Mesendoderm (in vitro differentiated cells): ENCODE measurements around the gene TNKS1BP1.

ENCODE experiments used
- DNase-seq: peaks from one replicate; pipeline ENCODE4 v3.0.0; 2013
- H2AK5ac ChIP-seq: 2 replicates; pipeline ENCODE4 v1.6.1; 2013; ENCODE audit warnings: low read length, inconsistent platforms
- H2BK120ac ChIP-seq: 2 replicates; pipeline ENCODE4 v1.6.1; 2013; ENCODE audit warnings: low read depth, mild to moderate bottlenecking, low read length, moderate library complexity, mixed read lengths
- H2BK15ac ChIP-seq: replicated peaks from 2 replicates; pipeline ENCODE4 v1.6.1; 2013; ENCODE audit warnings: low read depth, mild to moderate bottlenecking, moderate library complexity
- H2BK5ac ChIP-seq: 2 replicates; pipeline ENCODE4 v1.6.1; 2013; ENCODE audit warnings: low read length, inconsistent platforms
- H3K18ac ChIP-seq: 2 replicates; pipeline ENCODE4 v1.6.1; 2013; ENCODE audit warnings: mild to moderate bottlenecking, low read length, mixed read lengths
- H3K23ac ChIP-seq: one replicate; pipeline ENCODE4 v1.6.1; 2013; ENCODE audit warnings: low read length
- H3K27ac ChIP-seq: 2 replicates; pipeline ENCODE4 v1.5.1; 2013; ENCODE audit warnings: low read depth, mild to moderate bottlenecking, inconsistent platforms, low read length, moderate library complexity
- H3K27me3 ChIP-seq: 2 replicates; pipeline ENCODE4 v1.6.1; 2013; ENCODE audit warnings: low read length, control low read depth, mild to moderate bottlenecking, inconsistent platforms; ENCODE audit not compliant: insufficient read depth, poor library complexity
- H3K36me3 ChIP-seq: 2 replicates; pipeline ENCODE4 v1.6.1; 2013; ENCODE audit warnings: low read length, inconsistent platforms; ENCODE audit not compliant: control insufficient read depth, insufficient read depth
- H3K4ac ChIP-seq: one replicate; pipeline ENCODE4 v1.6.1; 2013; ENCODE audit warnings: low read depth, mild to moderate bottlenecking, low read length, moderate library complexity
- H3K4me1 ChIP-seq: 2 replicates; pipeline ENCODE4 v1.6.1; 2013; ENCODE audit warnings: low read depth, low read length, inconsistent platforms; ENCODE audit not compliant: control insufficient read depth
- H3K4me2 ChIP-seq: 2 replicates; pipeline ENCODE4 v1.6.1; 2013; ENCODE audit warnings: low read length
- H3K4me3 ChIP-seq: 2 replicates; pipeline ENCODE4 v1.5.1; 2013; ENCODE audit warnings: mild to moderate bottlenecking, low read length
- H3K56ac ChIP-seq: one replicate; pipeline ENCODE4 v1.6.1; 2013; ENCODE audit warnings: low read length
- H3K79me1 ChIP-seq: 2 replicates; pipeline ENCODE4 v1.6.1; 2013; ENCODE audit warnings: low read length, inconsistent platforms
- H3K79me2 ChIP-seq: 2 replicates; pipeline ENCODE4 v1.6.1; 2013; ENCODE audit warnings: mild to moderate bottlenecking, low read length; ENCODE audit not compliant: control insufficient read depth, insufficient read depth
- H3K9ac ChIP-seq: 2 replicates; pipeline ENCODE4 v1.6.1; 2013; ENCODE audit warnings: low read length, inconsistent platforms
- H4K5ac ChIP-seq: one replicate; pipeline ENCODE4 v1.6.1; 2013; ENCODE audit warnings: low read length
- H4K8ac ChIP-seq: one replicate; pipeline ENCODE4 v1.6.1; 2013; ENCODE audit warnings: low read depth, mild to moderate bottlenecking, control low read depth, low read length, moderate library complexity
- WGBS: extraction: QIAGEN DNeasy Blood & Tissue Kit; methylation state at CpG from one replicate; pipeline ENCODE4 v1.1.7; 2013; ENCODE audit warnings: low lambda C conversion rate, missing lambda C conversion rate; ENCODE audit not compliant: insufficient coverage; ENCODE audit errors: extremely low coverage; 5-methylcytosine and 5-hydroxymethylcytosine counted together

Gene TNKS1BP1

GRCh38 chr11:57314221-57314973 is 10.4 kb downstream of the TNKS1BP1 start:
- Histone ChIP-seq H2BK5ac (no peak overlapping the region), H3K23ac (no peak overlapping the region), H3K27ac (no peak overlapping the region), H3K4me1 (peaks cover 13% of the 10 kb centered on the region), H2AK5ac (no peak overlapping the region), H3K4ac (no peak overlapping the region), H2BK120ac (no peak overlapping the region), H3K9ac (no peak overlapping the region), H4K8ac (no peak overlapping the region), H3K56ac (no peak overlapping the region), H3K27me3 (no peaks in the 10 kb centered on the region), H3K36me3 (peaks cover 32% of the 10 kb centered on the region), H3K4me2 (no peak overlapping the region), H2BK15ac (no peak overlapping the region), H3K18ac (no peak overlapping the region), H3K4me3 (no peak overlapping the region), H3K79me2 (peaks cover 5% of the 10 kb centered on the region), H3K79me1 (peaks cover 37% of the 10 kb centered on the region), H4K5ac (no peak overlapping the region)
- no CpG with 5 or more reads among the region's 15 CpGs for WGBS
- DNase-seq, result no peak

GRCh38 chr11:57313788-57314135 is 11.0 kb downstream of the TNKS1BP1 start:
- Histone ChIP-seq H2BK120ac (no peak overlapping the region), H3K79me1 (peaks cover 42% of the 10 kb centered on the region), H3K18ac (no peak overlapping the region), H2BK15ac (no peak overlapping the region), H3K27me3 (no peaks in the 10 kb centered on the region), H3K79me2 (peaks cover 5% of the 10 kb centered on the region), H4K8ac (no peak overlapping the region), H4K5ac (no peak overlapping the region), H3K56ac (no peak overlapping the region), H3K36me3 (peaks cover 35% of the 10 kb centered on the region), H3K4me2 (no peak overlapping the region), H2BK5ac (no peak overlapping the region), H3K4me3 (no peak overlapping the region), H2AK5ac (no peak overlapping the region), H3K9ac (no peak overlapping the region), H3K4ac (no peak overlapping the region), H3K4me1 (peaks cover 13% of the 10 kb centered on the region), H3K23ac (no peak overlapping the region), H3K27ac (no peak overlapping the region)
- no peak for DNase-seq
- no CpG with 5 or more reads among the region's 8 CpGs for WGBS

GRCh38 chr11:57313071-57313787 is 11.5 kb downstream of the TNKS1BP1 start:
- Histone ChIP-seq H3K23ac (no peak overlapping the region), H2AK5ac (no peak overlapping the region), H3K27ac (no peak overlapping the region), H3K56ac (no peak overlapping the region), H3K79me2 (peaks cover 4% of the 10 kb centered on the region), H3K4me3 (no peak overlapping the region), H4K8ac (no peak overlapping the region), H3K4me1 (peaks cover 13% of the 10 kb centered on the region), H2BK5ac (no peak overlapping the region), H3K4ac (no peak overlapping the region), H2BK120ac (no peak overlapping the region), H3K4me2 (no peak overlapping the region), H3K36me3 (peaks cover 33% of the 10 kb centered on the region), H2BK15ac (no peak overlapping the region), H3K27me3 (no peaks in the 10 kb centered on the region), H4K5ac (no peak overlapping the region), H3K9ac (no peak overlapping the region), H3K18ac (no peak overlapping the region), H3K79me1 (peaks cover 39% of the 10 kb centered on the region)
- WGBS, result no CpG with 5 or more reads among the region's 26 CpGs
- DNase-seq, result no peak

DNA sequence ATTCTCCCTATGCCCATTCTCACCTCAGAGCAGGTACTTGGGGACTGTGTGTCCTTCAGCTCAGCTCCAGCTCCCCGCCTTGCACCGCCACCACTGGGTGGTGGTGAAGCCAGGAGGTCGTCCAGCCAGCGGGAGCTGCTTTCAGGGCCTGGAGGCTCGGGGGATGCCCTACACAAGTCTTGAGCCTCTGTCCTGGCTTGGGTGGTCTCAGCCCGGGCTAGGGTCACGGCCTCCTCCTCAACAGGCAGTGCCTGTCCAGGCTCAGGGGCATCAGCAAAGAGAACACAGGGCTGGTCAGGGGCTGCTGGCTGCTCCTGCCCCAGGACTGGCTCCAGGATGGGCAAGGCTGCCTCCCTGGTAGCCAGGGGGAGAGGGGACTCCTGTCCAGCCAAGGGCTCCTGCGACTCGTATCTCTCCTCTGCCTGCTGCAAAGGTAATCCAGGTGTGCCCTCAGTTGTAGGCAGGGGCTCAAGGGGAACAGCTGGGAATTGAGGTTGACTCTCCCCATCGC is 12.2 kb downstream of the TNKS1BP1 start:
- Histone ChIP-seq H3K36me3 (peaks cover 28% of the 10 kb centered on the region), H2BK15ac (no peak overlapping the region), H3K79me2 (peaks cover 5% of the 10 kb centered on the region), H2AK5ac (no peak overlapping the region), H2BK5ac (no peak overlapping the region), H4K8ac (no peak overlapping the region), H2BK120ac (no peak overlapping the region), H3K23ac (no peak overlapping the region), H3K79me1 (peaks cover 38% of the 10 kb centered on the region), H3K4me3 (no peak overlapping the region), H3K18ac (no peak overlapping the region), H3K56ac (no peak overlapping the region), H3K27ac (no peak overlapping the region), H3K4me1 (peaks cover 13% of the 10 kb centered on the region), H4K5ac (no peak overlapping the region), H3K27me3 (no peaks in the 10 kb centered on the region), H3K4me2 (no peak overlapping the region), H3K9ac (no peak overlapping the region), H3K4ac (no peak overlapping the region)
- DNase-seq, result no peak
- no CpG with 5 or more reads among the region's 10 CpGs for WGBS

DNA sequence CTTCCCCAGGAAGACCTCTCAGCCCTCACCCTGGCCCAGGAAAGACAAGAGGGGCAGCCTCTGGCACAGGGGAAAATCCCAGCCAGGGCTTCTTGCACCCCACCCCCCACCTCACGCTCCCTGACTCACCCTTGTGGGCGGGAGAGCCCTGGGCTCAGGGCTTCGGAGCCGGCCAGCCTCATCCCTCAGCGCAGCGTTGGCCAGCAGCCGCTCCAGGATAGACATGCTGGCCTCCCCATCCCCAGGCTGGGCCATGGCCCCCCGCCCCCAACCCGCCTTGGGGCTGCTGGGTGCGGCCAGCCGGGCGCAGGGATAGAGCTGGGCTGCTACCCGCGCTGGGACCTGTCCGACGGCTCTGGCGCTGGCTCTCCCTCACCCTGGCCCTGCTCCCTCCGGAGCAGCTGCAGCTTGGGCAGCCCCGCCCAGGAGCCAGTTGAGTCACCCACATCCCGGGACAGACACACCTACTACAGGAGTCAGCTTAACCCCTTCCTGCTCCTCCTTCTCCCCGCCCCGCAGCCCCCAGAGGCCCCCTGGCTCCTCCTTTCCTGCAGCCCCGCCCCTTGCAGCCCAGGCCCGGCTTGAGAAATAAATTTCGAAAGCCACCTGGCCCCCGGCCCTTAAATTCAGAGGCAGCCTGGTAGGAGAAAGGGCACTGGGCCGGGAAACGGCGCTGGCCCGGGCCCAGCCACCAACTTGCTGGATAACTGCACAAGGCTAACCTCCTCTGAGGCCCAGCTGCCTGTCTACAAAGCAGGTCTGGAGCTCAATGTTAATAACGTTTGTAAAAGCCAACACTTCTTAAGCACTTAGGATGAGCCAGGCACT is 13.4 kb downstream of the TNKS1BP1 start:
- H4K8ac ChIP-seq, result no peak overlapping the region
- H3K79me1 ChIP-seq, result peaks cover 37% of the 10 kb centered on the region
- H3K56ac ChIP-seq, result peak overlapping the region; percentile 89
- peaks cover 10% of the 10 kb centered on the region for H3K79me2 ChIP-seq
- H2BK120ac ChIP-seq, result no peak overlapping the region
- H3K4me2 ChIP-seq, result peak overlapping the region; percentile 21
- H3K4ac ChIP-seq, result peak overlapping the region; percentile 66
- H2BK15ac ChIP-seq, result no peak overlapping the region
- DNase-seq, result peak; percentile 98
- no peak overlapping the region for H2AK5ac ChIP-seq
- H3K4me1 ChIP-seq, result peaks cover 13% of the 10 kb centered on the region
- H3K9ac ChIP-seq, result peak overlapping the region; percentile 55
- peaks cover 22% of the 10 kb centered on the region for H3K36me3 ChIP-seq
- no peak overlapping the region for H3K23ac ChIP-seq
- H3K4me3 ChIP-seq, result peak overlapping the region; percentile 16
- H3K27ac ChIP-seq, result peak overlapping the region; percentile 63
- H2BK5ac ChIP-seq, result no peak overlapping the region
- no CpG with 5 or more reads among the region's 31 CpGs for WGBS
- H4K5ac ChIP-seq, result no peak overlapping the region
- H3K18ac ChIP-seq, result peak overlapping the region; percentile 53
- H3K27me3 ChIP-seq, result no peaks in the 10 kb centered on the region
